ENCODE results near the gene ZNF414. TPM values are rescaled to one million over a fixed set of nuclear protein-coding genes. Genes with fewer than 3 reads are reported as not detected.
"Not testable (repeated sequence)": the region's sequence is repeated elsewhere in the genome, so short reads cannot be mapped to it uniquely, and the experiment has no call there.

ZNF414 gene
- total RNA-seq, 6 experiments from 2014 or later, result 9.5 to 17.4 (median 11.9) TPM

GRCh38 chr19:8515317-8515716, 1.4 kb upstream of the ZNF414 start:
- TF ChIP-seq POLR2A (IDR thresholded peaks at IDR 0.05) (no peak), CTCF (IDR thresholded peaks at IDR 0.05) (no peak)
- DNase-seq (no peak), ATAC-seq (no peak)
- Histone ChIP-seq H3K27ac (no peak overlapping the region), H3K4me3 (no peak overlapping the region), H3K27me3 (no peaks in the 10 kb centered on the region), H3K36me3 (peaks cover 0 to 7% (median 0%) of the 10 kb centered on the region in 4 donors), H3K4me1 (peaks cover 0 to 12% (median 5%) of the 10 kb centered on the region in 4 donors), H3K9me3 (no peaks in the 10 kb centered on the region)
- intact Hi-C loops (cut with DNase I), result loop anchor here in 1 of 2 donors (10.0 kb wide), 1 partner anchor 191 kb away; the partner anchor contains the start of genes NDUFA7 and RPS28
- 67% methylated on average over 11 of the region's 11 CpGs for WGBS (ENCODE audit: insufficient coverage, low coverage, low lambda C conversion rate, missing lambda C conversion rate)

- DNase-seq, H3K36me3 ChIP-seq, H3K9me3 ChIP-seq, ATAC-seq, H3K27me3 ChIP-seq: not testable (repeated sequence)
- Histone ChIP-seq H3K27ac (peak overlapping the region; percentile 93 to 99 (median 95)), H3K4me1 (peaks cover 0 to 12% (median 5%) of the 10 kb centered on the region in 4 donors), H3K4me3 (peak overlapping the region; percentile 75 to 84 (median 81))
- 80% methylated on average over 10 of the region's 21 CpGs for WGBS (ENCODE audit: insufficient coverage, low coverage, low lambda C conversion rate, missing lambda C conversion rate)
- intact Hi-C loops (cut with DNase I), result loop anchor here in 1 of 2 donors (10.0 kb wide), 1 partner anchor 190 kb away; the partner anchor contains the start of genes NDUFA7 and RPS28
Measured at GRCh38 chr19:8514505-8515009, 590 bp upstream of the ZNF414 start.

GRCh38 chr19:8513036-8513686, 806 bp downstream of the ZNF414 start:
- TF ChIP-seq CTCF (IDR thresholded peaks at IDR 0.05), result no peak
- no peak for TF ChIP-seq POLR2A (IDR thresholded peaks at IDR 0.05)
- Histone ChIP-seq H3K4me3 (peak overlapping the region; percentile 75 to 84 (median 81)), H3K9me3 (no peaks in the 10 kb centered on the region), H3K27ac (peak overlapping the region; percentile 93 to 99 (median 95)), H3K27me3 (no peaks in the 10 kb centered on the region), H3K4me1 (peaks cover 0 to 12% (median 5%) of the 10 kb centered on the region in 4 donors), H3K36me3 (peaks cover 0 to 7% (median 0%) of the 10 kb centered on the region in 4 donors)
- intact Hi-C loops (cut with DNase I), result loop anchor here in 1 of 2 donors (10.0 kb wide), 1 partner anchor 188 kb away; the partner anchor contains the start of genes NDUFA7 and RPS28
- 0% methylated on average over 3 of the region's 19 CpGs for WGBS (ENCODE audit: insufficient coverage, low coverage, low lambda C conversion rate, missing lambda C conversion rate)
- no peak for ATAC-seq
- peak in 1 of 3 donors; percentile 48 for DNase-seq

GRCh38 chr19:8512115-8512967, 1.6 kb downstream of the ZNF414 start:
- no peak for DNase-seq
- TF ChIP-seq POLR2A (IDR thresholded peaks at IDR 0.05) (no peak), CTCF (IDR thresholded peaks at IDR 0.05) (no peak)
- intact Hi-C loops (cut with DNase I), result loop anchor here in 1 of 2 donors (10.0 kb wide), 1 partner anchor 188 kb away; the partner anchor contains the start of genes NDUFA7 and RPS28
- peak overlapping the region in 1 of 3 donors; percentile 99 for H3K27ac ChIP-seq
- 80% methylated on average over 3 of the region's 22 CpGs for WGBS (ENCODE audit: insufficient coverage, low coverage, low lambda C conversion rate, missing lambda C conversion rate)
- H3K9me3 ChIP-seq, result no peaks in the 10 kb centered on the region
- peaks cover 0 to 12% (median 5%) of the 10 kb centered on the region in 4 donors for H3K4me1 ChIP-seq
- no peak for ATAC-seq
- no peaks in the 10 kb centered on the region for H3K27me3 ChIP-seq
- peaks cover 0 to 7% (median 0%) of the 10 kb centered on the region in 4 donors for H3K36me3 ChIP-seq
- no peak overlapping the region for H3K4me3 ChIP-seq
